ENCODE results near the gene LYSMD1. TPM values are rescaled to one million over a fixed set of nuclear protein-coding genes. Genes with fewer than 3 reads are reported as not detected.

LYSMD1 gene, protein sequence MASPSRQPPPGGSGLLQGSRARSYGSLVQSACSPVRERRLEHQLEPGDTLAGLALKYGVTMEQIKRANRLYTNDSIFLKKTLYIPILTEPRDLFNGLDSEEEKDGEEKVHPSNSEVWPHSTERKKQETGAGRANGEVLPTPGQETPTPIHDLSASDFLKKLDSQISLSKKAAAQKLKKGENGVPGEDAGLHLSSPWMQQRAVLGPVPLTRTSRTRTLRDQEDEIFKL
- polyA plus RNA-seq (3.6 to 5.6 TPM (median 4.4 TPM) in 3 replicates), polyA minus RNA-seq (0.98 to 5.7 TPM (median 3.6 TPM) in 3 replicates)
- polyA plus RNA-seq (2011; ENCODE audit: low read depth) = 1.7 TPM
- 3.2 and 4.0 TPM in 2 replicates for polyA plus RNA-seq (2011; cell fraction: cytosol; rRNA removed)
- polyA plus RNA-seq (2011; cell fraction: nucleus; rRNA removed) = 9.5 and 10.2 TPM in 2 replicates
- 4.3 TPM in 2 replicates for polyA plus RNA-seq (2012; ENCODE audit: low replicate concordance)
- 4.0 TPM for polyA minus RNA-seq (2011; cell fraction: cytosol; rRNA and poly(A)+ RNA removed)
- polyA minus RNA-seq (2011; cell fraction: nucleus; rRNA and poly(A)+ RNA removed) = 5.7 and 5.8 TPM in 2 replicates

DNA sequence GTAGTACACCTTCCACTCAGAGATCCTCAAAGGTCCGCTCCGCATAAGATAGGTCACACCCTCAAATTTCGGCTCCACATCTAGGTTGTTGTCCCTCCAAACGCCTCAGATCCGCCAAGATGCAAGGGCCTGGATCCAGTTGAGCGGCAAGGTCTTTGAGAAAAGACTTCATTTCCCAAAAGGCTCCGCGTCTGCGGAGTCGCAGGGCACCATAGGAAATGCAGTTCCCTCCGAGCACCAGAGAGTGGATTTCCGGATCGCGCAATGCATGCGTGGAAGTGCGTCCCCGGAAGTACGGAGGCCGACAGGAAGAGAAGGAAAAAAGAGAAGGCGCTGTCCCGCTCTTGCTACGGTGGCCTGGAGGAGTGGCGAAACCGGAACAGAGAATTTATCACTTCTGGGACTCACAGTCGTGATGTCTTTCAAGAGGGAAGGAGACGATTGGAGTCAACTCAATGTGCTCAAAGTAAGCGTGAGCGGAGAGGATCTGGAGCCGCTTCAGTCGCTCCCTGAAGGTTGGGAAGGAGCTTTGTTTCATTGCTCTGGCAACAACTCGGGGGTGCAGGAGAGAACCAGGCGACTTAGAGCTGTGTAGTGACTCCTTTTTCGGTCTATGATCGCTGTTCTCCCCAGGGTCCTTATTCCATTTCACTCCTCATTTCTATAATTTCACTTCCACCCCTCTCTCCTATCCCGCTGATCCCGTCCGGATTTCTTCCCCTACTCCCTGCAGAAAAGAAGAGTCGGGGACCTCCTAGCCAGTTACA is at the start of gene LYSMD1, which contains the start of gene SCNM1:
LYSMD1 (minus strand) TSS at position 165 of the 767 bp plus-strand sequence. CDS start 644 bp downstream, outside the sequence.
SCNM1 (plus strand) TSS at position 407 of the 767 bp plus-strand sequence; CDS start at position 416, 9 bp downstream.
- Histone ChIP-seq H3K36me3 (ENCODE audit: control insufficient read depth in 2 of 2, extremely low read depth in 1 of 2, insufficient read depth in 2 of 2, low read length in 2 of 2) (peaks cover 3 to 16% of the 10 kb centered on the region in 2 experiments), H3K4me3 (ENCODE audit: control insufficient read depth in 2 of 3, extremely low read depth in 1 of 3, insufficient read depth in 2 of 3, low read depth in 1 of 3, low read length in 3 of 3) (peak within 1 kb of the TSS; percentile 65 to 94 (median 68)), H3K4me2 (ENCODE audit: control insufficient read depth, extremely low read depth, insufficient read depth, low read depth, low read length) (peak within 1 kb of the TSS; percentile 96), H3K27ac (ENCODE audit: control insufficient read depth, insufficient read depth, low read length) (peak within 1 kb of the TSS; percentile 83), H3K27me3 (ENCODE audit: control insufficient read depth, extremely low read depth, insufficient read depth, low read length) (no peaks in the 10 kb centered on the region), H3K9me1 (ENCODE audit: control insufficient read depth, extremely low read depth, insufficient read depth, low read length) (peaks cover 2% of the 10 kb centered on the region), H3K9ac (ENCODE audit: control insufficient read depth, extremely low read depth, insufficient read depth, low read length) (peak within 1 kb of the TSS; percentile 88), H3K4me1 (ENCODE audit: control insufficient read depth, extremely low read depth, insufficient read depth, low read length) (peaks cover 12% of the 10 kb centered on the region), H4K20me1 (ENCODE audit: control insufficient read depth, extremely low read depth, insufficient read depth, low read length) (no peaks in the 10 kb centered on the region), H3K9me3 (ENCODE audit: control insufficient read depth, low read depth, low read length) (no peaks in the 10 kb centered on the region), H2AFZ (ENCODE audit: control insufficient read depth, low read length) (peak within 1 kb of the TSS; percentile 88), H3K79me2 (ENCODE audit: control insufficient read depth, insufficient read depth, low read length) (peaks cover 18% of the 10 kb centered on the region)
- TF ChIP-seq, protein P1, sequence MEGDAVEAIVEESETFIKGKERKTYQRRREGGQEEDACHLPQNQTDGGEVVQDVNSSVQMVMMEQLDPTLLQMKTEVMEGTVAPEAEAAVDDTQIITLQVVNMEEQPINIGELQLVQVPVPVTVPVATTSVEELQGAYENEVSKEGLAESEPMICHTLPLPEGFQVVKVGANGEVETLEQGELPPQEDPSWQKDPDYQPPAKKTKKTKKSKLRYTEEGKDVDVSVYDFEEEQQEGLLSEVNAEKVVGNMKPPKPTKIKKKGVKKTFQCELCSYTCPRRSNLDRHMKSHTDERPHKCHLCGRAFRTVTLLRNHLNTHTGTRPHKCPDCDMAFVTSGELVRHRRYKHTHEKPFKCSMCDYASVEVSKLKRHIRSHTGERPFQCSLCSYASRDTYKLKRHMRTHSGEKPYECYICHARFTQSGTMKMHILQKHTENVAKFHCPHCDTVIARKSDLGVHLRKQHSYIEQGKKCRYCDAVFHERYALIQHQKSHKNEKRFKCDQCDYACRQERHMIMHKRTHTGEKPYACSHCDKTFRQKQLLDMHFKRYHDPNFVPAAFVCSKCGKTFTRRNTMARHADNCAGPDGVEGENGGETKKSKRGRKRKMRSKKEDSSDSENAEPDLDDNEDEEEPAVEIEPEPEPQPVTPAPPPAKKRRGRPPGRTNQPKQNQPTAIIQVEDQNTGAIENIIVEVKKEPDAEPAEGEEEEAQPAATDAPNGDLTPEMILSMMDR (optimal IDR thresholded peaks at IDR 0.05 in 1 of 3, IDR thresholded peaks at IDR 0.05 in 1 of 3, conservative IDR thresholded peaks at IDR 0.05 in 1 of 3; ENCODE audit: extremely low read depth in 1 of 3, insufficient read depth in 2 of 3, low read length in 3 of 3) = peak in 1 of 3 experiments; percentile 4
- TF ChIP-seq EZH2 (IDR thresholded peaks at IDR 0.05; ENCODE audit: low read length) = no peak
- FAIRE-seq (peak; percentile 82), DNase-seq (ENCODE audit: low read depth, low spot score) (peak; percentile 85)
- dilution Hi-C loops (cut with MboI; ENCODE audit: extremely low pct_ligation_motif_present, low sequenced_read_pairs) = no loop called here

DNA sequence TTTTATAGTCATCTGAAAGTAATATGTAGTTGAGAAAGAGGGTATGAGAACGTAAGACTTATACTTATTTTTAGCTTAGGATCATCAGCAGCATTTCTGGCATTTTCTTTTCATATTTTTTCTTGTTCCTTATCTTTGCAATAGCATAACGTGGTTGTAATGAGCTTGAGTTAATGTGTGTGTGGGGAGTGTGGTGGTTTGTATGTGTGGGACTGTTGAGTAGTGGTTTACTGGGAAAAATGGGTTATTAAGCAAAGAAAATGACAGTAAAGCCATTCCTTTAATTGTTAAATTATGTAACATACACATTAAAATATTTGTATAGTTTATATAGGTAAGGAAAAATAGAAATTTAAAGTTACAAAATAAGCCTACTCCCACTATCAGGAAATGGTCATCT is 47.9 kb upstream of the LYSMD1 start:
- peaks cover 10 to 21% of the 10 kb centered on the region in 2 experiments for H3K36me3 ChIP-seq (ENCODE audit: control insufficient read depth in 2 of 2, extremely low read depth in 1 of 2, insufficient read depth in 2 of 2, low read length in 2 of 2)
- DNase-seq (ENCODE audit: low read depth, low spot score) = no peak
- no peak for FAIRE-seq
- peaks cover 19% of the 10 kb centered on the region for H4K20me1 ChIP-seq (ENCODE audit: control insufficient read depth, extremely low read depth, insufficient read depth, low read length)
- H3K4me3 ChIP-seq (ENCODE audit: control insufficient read depth in 2 of 3, extremely low read depth in 1 of 3, insufficient read depth in 2 of 3, low read depth in 1 of 3, low read length in 3 of 3) = no peak overlapping the region
- H3K9ac ChIP-seq (ENCODE audit: control insufficient read depth, extremely low read depth, insufficient read depth, low read length) = no peak overlapping the region
- dilution Hi-C loops (cut with MboI; ENCODE audit: extremely low pct_ligation_motif_present, low sequenced_read_pairs) = no loop called here
- no peaks in the 10 kb centered on the region for H3K27me3 ChIP-seq (ENCODE audit: control insufficient read depth, extremely low read depth, insufficient read depth, low read length)
- H3K4me1 ChIP-seq (ENCODE audit: control insufficient read depth, extremely low read depth, insufficient read depth, low read length) = peaks cover 5% of the 10 kb centered on the region
- H3K4me2 ChIP-seq (ENCODE audit: control insufficient read depth, extremely low read depth, insufficient read depth, low read depth, low read length) = no peak overlapping the region
- H2AFZ ChIP-seq (ENCODE audit: control insufficient read depth, low read length) = no peak overlapping the region
- TF ChIP-seq, protein P1 (optimal IDR thresholded peaks at IDR 0.05 in 1 of 3, IDR thresholded peaks at IDR 0.05 in 1 of 3, conservative IDR thresholded peaks at IDR 0.05 in 1 of 3; ENCODE audit: extremely low read depth in 1 of 3, insufficient read depth in 2 of 3, low read length in 3 of 3) = no peak
- no peak for TF ChIP-seq EZH2 (IDR thresholded peaks at IDR 0.05; ENCODE audit: low read length)
- no peak overlapping the region for H3K27ac ChIP-seq (ENCODE audit: control insufficient read depth, insufficient read depth, low read length)
- peaks cover 95% of the 10 kb centered on the region for H3K79me2 ChIP-seq (ENCODE audit: control insufficient read depth, insufficient read depth, low read length)
- no peaks in the 10 kb centered on the region for H3K9me1 ChIP-seq (ENCODE audit: control insufficient read depth, extremely low read depth, insufficient read depth, low read length)
- H3K9me3 ChIP-seq (ENCODE audit: control insufficient read depth, low read depth, low read length) = no peaks in the 10 kb centered on the region
